Frontal cortex (tissue), 4 donors: ENCODE data around the gene ADGRD2. TPM values are rescaled to one million over a fixed set of nuclear protein-coding genes. Genes with fewer than 3 reads are reported as not detected.

Source experiments
- DNase-seq, 2 donors: peaks; one replicate each; pipeline ENCODE4 v3.0.0; 2012; ENCODE audit warnings: low spot score in 2 of 2
- FAIRE-seq: peaks from 2 replicates; lab custom pipeline; 2012; peaks lifted over from hg19 to GRCh38; lab: Jason Lieb, UNC
- total RNA-seq: library from RNA; depleted of rRNA; stranded (reverse); fragments of >200 nt; gene quantifications from one replicate; pipeline ENCODE4 v1.2.3, GENCODE V29; 2014
- donor health status: control.
- donor health status: control.
- donor health status: control.

ADGRD2 gene
- total RNA-seq, 1 donor from 2014 or later: not detected

GRCh38 chr9:124454791-124455443 lies 4.7 kb downstream of the ADGRD2 start:
- no peak for FAIRE-seq

GRCh38 chr9:124455820-124456219 lies 5.6 kb downstream of the ADGRD2 start:
- FAIRE-seq (no peak), DNase-seq (no peak)

More at GRCh38 chr9:124454791-124455443, 4.7 kb downstream of the ADGRD2 start:
- DNase-seq: no peak

- FAIRE-seq (no peak), DNase-seq (no peak)
Observed at GRCh38 chr9:124456341-124457078, 6.3 kb downstream of the ADGRD2 start.

GRCh38 chr9:124457079-124457886 lies 7.0 kb downstream of the ADGRD2 start:
- no peak for DNase-seq
- no peak for FAIRE-seq

GRCh38 chr9:124457887-124458431 lies 7.7 kb downstream of the ADGRD2 start:
- DNase-seq (no peak), FAIRE-seq (no peak)

GRCh38 chr9:124458441-124458840 lies 8.2 kb downstream of the ADGRD2 start:
- FAIRE-seq (no peak), DNase-seq (no peak)

GRCh38 chr9:124462739-124463138 lies 12.5 kb downstream of the ADGRD2 start:
- DNase-seq (no peak), FAIRE-seq (no peak)

GRCh38 chr9:124465736-124466135 lies 15.5 kb downstream of the ADGRD2 start:
- no peak for DNase-seq
- no peak for FAIRE-seq

GRCh38 chr9:124467410-124468060 lies 17.3 kb downstream of the ADGRD2 start:
- no peak for FAIRE-seq
- DNase-seq: no peak

GRCh38 chr9:124468061-124468740 lies 17.9 kb downstream of the ADGRD2 start:
- FAIRE-seq (no peak), DNase-seq (no peak)

- FAIRE-seq: no peak
Observed at GRCh38 chr9:124469011-124469832, 19.0 kb downstream of the ADGRD2 start.

GRCh38 chr9:124470306-124470705 lies 20.1 kb downstream of the ADGRD2 start:
- DNase-seq: no peak
- FAIRE-seq: no peak

More at GRCh38 chr9:124469011-124469832, 19.0 kb downstream of the ADGRD2 start:
- no peak for DNase-seq

- FAIRE-seq (no peak), DNase-seq (no peak)
Observed at GRCh38 chr9:124470726-124471125, 20.5 kb downstream of the ADGRD2 start.

GRCh38 chr9:124471761-124472160 lies 21.5 kb downstream of the ADGRD2 start:
- FAIRE-seq: no peak

GRCh38 chr9:124472770-124473169 lies 22.5 kb downstream of the ADGRD2 start:
- FAIRE-seq (no peak), DNase-seq (no peak)

More at GRCh38 chr9:124471761-124472160, 21.5 kb downstream of the ADGRD2 start:
- no peak for DNase-seq

GRCh38 chr9:124473310-124473709 lies 23.1 kb downstream of the ADGRD2 start:
- FAIRE-seq: no peak
- DNase-seq: no peak

- no peak for DNase-seq
- no peak for FAIRE-seq
Observed at GRCh38 chr9:124474151-124474550, 23.9 kb downstream of the ADGRD2 start.

GRCh38 chr9:124475158-124475867 lies 25.1 kb downstream of the ADGRD2 start:
- FAIRE-seq (no peak), DNase-seq (no peak)
